MM.1S (cell line): ENCODE data around the gene NIN.

Experiments
- DNase-seq: peaks from one replicate; pipeline ENCODE4 v3.0.0-alpha.2; 2015
- H2AFZ ChIP-seq: fragments of 300-600 bp; sonication (generic); 2 replicates; pipeline ENCODE4 v1.6.0; 2016; ENCODE audit warnings: antibody characterized with exemption, low read length
- H3F3A ChIP-seq: fragments of 300-600 bp; sonication (generic); 2 replicates; pipeline ENCODE4 v1.6.1; 2016; ENCODE audit warnings: mild to moderate bottlenecking, antibody characterized with exemption, low read length, moderate library complexity, mixed read lengths; ENCODE audit not compliant: insufficient read depth
- H3K27ac ChIP-seq: fragments of 300-600 bp; sonication (generic); 2 replicates; pipeline ENCODE4 v1.5.1; 2016; ENCODE audit warnings: mild to moderate bottlenecking, low read length
- H3K27me3 ChIP-seq: fragments of 300-600 bp; sonication (generic); replicated peaks from 2 replicates; pipeline ENCODE4 v1.6.0; 2016; ENCODE audit warnings: low read length; ENCODE audit not compliant: insufficient read depth
- H3K36me3 ChIP-seq: fragments of 300-600 bp; sonication (generic); replicated peaks from 2 replicates; pipeline ENCODE4 v1.6.1; 2016; ENCODE audit warnings: mild to moderate bottlenecking, low read length, mixed read lengths; ENCODE audit not compliant: insufficient read depth
- H3K4me1 ChIP-seq: fragments of 300-600 bp; sonication (generic); 2 replicates; pipeline ENCODE4 v1.6.1; 2016; ENCODE audit warnings: low read length, mixed read lengths
- H3K4me2 ChIP-seq: fragments of 300-600 bp; sonication (generic); 2 replicates; pipeline ENCODE4 v1.6.0; 2016; ENCODE audit warnings: low read depth, low read length
- H3K4me3 ChIP-seq: fragments of 300-600 bp; sonication (generic); 2 replicates; pipeline ENCODE4 v1.5.1; 2016; ENCODE audit warnings: low read length, mixed read lengths
- H3K79me2 ChIP-seq: fragments of 300-600 bp; sonication (generic); 2 replicates; pipeline ENCODE4 v1.6.1; 2016; ENCODE audit warnings: mixed run types, low read length, mixed read lengths
- H3K9ac ChIP-seq: fragments of 300-600 bp; sonication (generic); 2 replicates; pipeline ENCODE4 v1.6.1; 2016; ENCODE audit warnings: low read length, mixed read lengths
- H3K9me2 ChIP-seq: fragments of 300-600 bp; sonication (generic); replicated peaks from 2 replicates; pipeline ENCODE4 v1.6.1; 2016; ENCODE audit warnings: mild to moderate bottlenecking, low read length, mixed read lengths; ENCODE audit not compliant: insufficient read depth
- H3K9me3 ChIP-seq: fragments of 300-600 bp; sonication (generic); replicated peaks from 2 replicates; pipeline ENCODE4 v1.6.1; 2016; ENCODE audit warnings: mild to moderate bottlenecking, low read length, mixed read lengths; ENCODE audit not compliant: insufficient read depth
- H4K20me1 ChIP-seq: fragments of 300-600 bp; sonication (generic); 2 replicates; pipeline ENCODE4 v1.6.1; 2016; ENCODE audit warnings: mild to moderate bottlenecking, low read length, moderate library complexity, mixed read lengths; ENCODE audit not compliant: insufficient read depth
- EZH2 ChIP-seq: fragments of 300-600 bp; sonication (generic); optimal IDR thresholded peaks from 2 replicates; pipeline ENCODE3; 2017; ENCODE audit warnings: low read depth, mild to moderate bottlenecking, antibody characterized with exemption, low read length, mixed read lengths
- EZH2phosphoT487 ChIP-seq: fragments of 300-600 bp; sonication (generic); IDR thresholded peaks from 2 replicates; pipeline ENCODE4 v1.6.1; 2018; ENCODE audit warnings: antibody characterized with exemption, low read length
- TF ChIP-seq, protein P1 (sequence below): fragments of 300-600 bp; sonication (generic); IDR thresholded peaks from 2 replicates; pipeline ENCODE4 v1.5.1; 2016; ENCODE audit warnings: antibody characterized with exemption, low read length, mixed read lengths

NIN gene

DNA sequence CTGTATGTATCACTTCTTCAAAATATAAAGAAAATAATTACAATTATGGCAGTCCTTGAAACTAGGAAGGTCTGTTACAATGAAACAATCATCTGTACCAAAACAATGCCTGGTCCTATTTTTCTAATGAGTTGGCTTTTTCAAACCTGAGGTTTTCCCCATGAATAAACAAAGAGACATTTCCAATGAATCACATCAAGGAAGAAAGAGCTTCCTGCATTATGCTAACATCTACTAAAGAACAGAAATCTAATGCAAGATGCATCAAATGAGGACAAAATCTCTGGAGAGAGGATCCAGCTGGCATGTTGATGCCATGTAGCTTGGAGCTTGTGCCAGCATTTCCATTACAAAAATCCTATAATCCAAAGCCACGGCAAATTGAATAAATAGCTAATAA, 29.3 kb downstream of the NIN start:
- TF ChIP-seq EZH2phosphoT487 (no peak), EZH2 (no peak)
- TF ChIP-seq, protein P1, sequence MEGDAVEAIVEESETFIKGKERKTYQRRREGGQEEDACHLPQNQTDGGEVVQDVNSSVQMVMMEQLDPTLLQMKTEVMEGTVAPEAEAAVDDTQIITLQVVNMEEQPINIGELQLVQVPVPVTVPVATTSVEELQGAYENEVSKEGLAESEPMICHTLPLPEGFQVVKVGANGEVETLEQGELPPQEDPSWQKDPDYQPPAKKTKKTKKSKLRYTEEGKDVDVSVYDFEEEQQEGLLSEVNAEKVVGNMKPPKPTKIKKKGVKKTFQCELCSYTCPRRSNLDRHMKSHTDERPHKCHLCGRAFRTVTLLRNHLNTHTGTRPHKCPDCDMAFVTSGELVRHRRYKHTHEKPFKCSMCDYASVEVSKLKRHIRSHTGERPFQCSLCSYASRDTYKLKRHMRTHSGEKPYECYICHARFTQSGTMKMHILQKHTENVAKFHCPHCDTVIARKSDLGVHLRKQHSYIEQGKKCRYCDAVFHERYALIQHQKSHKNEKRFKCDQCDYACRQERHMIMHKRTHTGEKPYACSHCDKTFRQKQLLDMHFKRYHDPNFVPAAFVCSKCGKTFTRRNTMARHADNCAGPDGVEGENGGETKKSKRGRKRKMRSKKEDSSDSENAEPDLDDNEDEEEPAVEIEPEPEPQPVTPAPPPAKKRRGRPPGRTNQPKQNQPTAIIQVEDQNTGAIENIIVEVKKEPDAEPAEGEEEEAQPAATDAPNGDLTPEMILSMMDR: no peak
- Histone ChIP-seq H3K27ac (no peak overlapping the region), H3K4me2 (no peak overlapping the region)

DNA sequence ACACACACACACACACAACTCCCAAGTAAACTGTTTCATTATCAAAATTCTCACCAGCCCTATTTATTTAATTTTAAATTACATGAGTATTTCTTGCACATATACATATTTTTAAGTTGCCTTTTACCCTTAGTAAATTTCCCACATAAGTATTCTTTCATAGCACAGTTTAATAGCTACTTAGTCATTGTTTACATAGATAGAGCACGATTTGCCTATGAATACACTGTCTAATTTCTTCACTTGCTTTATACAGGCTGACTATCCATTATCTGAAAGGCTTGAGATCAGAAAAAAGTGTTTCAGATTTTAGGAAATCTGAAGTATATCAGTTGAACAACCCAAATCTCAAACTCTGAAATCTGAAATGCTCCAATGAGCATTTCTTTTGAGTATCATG, 30.9 kb downstream of the NIN start:
- Histone ChIP-seq H3K4me3 (no peak overlapping the region), H3K79me2 (no peaks in the 10 kb centered on the region), H3F3A (no peaks in the 10 kb centered on the region), H3K4me2 (no peak overlapping the region), H3K27ac (no peak overlapping the region), H3K4me1 (no peaks in the 10 kb centered on the region), H2AFZ (no peak overlapping the region), H3K36me3 (no peaks in the 10 kb centered on the region), H3K9me2 (no peaks in the 10 kb centered on the region), H3K27me3 (no peaks in the 10 kb centered on the region), H4K20me1 (no peaks in the 10 kb centered on the region), H3K9me3 (no peaks in the 10 kb centered on the region), H3K9ac (no peak overlapping the region)
- TF ChIP-seq EZH2phosphoT487: no peak
- TF ChIP-seq, protein P1: no peak
- no peak for TF ChIP-seq EZH2
- no peak for DNase-seq

More for the DNA sequence above, 29.3 kb downstream of the NIN start:
- no peak for DNase-seq
- no peaks in the 10 kb centered on the region for H3K4me1 ChIP-seq
- H3K36me3 ChIP-seq: no peaks in the 10 kb centered on the region
- no peak overlapping the region for H2AFZ ChIP-seq
- no peak overlapping the region for H3K9ac ChIP-seq
- H3K9me3 ChIP-seq: no peaks in the 10 kb centered on the region
- no peak overlapping the region for H3K4me3 ChIP-seq
- no peaks in the 10 kb centered on the region for H3F3A ChIP-seq
- no peaks in the 10 kb centered on the region for H3K9me2 ChIP-seq
- no peaks in the 10 kb centered on the region for H3K27me3 ChIP-seq
- no peaks in the 10 kb centered on the region for H4K20me1 ChIP-seq
- no peaks in the 10 kb centered on the region for H3K79me2 ChIP-seq

DNA sequence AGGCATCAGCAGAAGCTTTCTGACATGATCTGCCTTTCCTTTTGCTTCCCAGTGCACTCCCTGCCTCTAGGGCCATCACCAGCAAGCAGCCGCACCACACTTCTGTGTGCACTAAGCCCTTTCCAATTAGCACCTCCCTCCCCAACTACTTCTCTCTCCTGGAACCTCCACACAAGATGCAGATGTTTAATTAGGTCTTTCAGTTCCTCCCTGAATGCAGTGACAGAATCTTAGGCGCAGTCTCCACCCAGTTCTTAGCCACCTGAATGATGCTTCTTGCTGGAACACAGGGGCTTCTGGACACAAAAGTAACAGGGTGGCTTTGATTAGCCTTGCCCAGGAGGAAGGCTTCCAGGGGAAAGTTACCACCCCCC, 32.9 kb downstream of the NIN start:
- no peaks in the 10 kb centered on the region for H3K9me3 ChIP-seq
- H3K9me2 ChIP-seq: no peaks in the 10 kb centered on the region
- H3K9ac ChIP-seq: no peak overlapping the region
- no peaks in the 10 kb centered on the region for H3K79me2 ChIP-seq
- no peaks in the 10 kb centered on the region for H4K20me1 ChIP-seq
- TF ChIP-seq EZH2 (no peak), EZH2phosphoT487 (no peak)
- TF ChIP-seq, protein P1: no peak
- no peak overlapping the region for H3K4me3 ChIP-seq
- H3K27ac ChIP-seq: no peak overlapping the region
- no peak overlapping the region for H2AFZ ChIP-seq
- no peak for DNase-seq
- no peak overlapping the region for H3K4me2 ChIP-seq
- H3K27me3 ChIP-seq: no peaks in the 10 kb centered on the region
- H3K4me1 ChIP-seq: no peaks in the 10 kb centered on the region
- no peaks in the 10 kb centered on the region for H3K36me3 ChIP-seq
- H3F3A ChIP-seq: no peaks in the 10 kb centered on the region
